Right atrium auricular region (tissue), 2 donors: ENCODE measurements around the gene ADGRD1. TPM values are rescaled to one million over a fixed set of nuclear protein-coding genes. Genes with fewer than 3 reads are reported as not detected.

ENCODE experiments used
- DNase-seq: peaks from one replicate; pipeline ENCODE4 v3.0.0-alpha.2; 2019; ENCODE audit warnings: low spot score
- H3K27ac ChIP-seq, 2 donors: fragments of 200-600 bp; sonication (generic); 1 replicate in 1 of 2; 2 replicates in 1 of 2; pipeline ENCODE4 v1.5.1; 2016 to 2019
- H3K27me3 ChIP-seq, 2 donors: fragments of 200-600 bp; sonication (generic); one replicate each; pipeline versions ENCODE4 v1.5.1 to v1.6.0; 2017 to 2019
- H3K36me3 ChIP-seq: fragments of 200-600 bp; sonication (generic); one replicate; pipeline ENCODE4 v1.5.1; 2016
- H3K4me1 ChIP-seq, 2 donors: fragments of 200-600 bp; sonication (generic); one replicate each; pipeline versions ENCODE4 v1.5.1 to v1.6.0; 2017 to 2019
- H3K4me3 ChIP-seq, 2 donors: fragments of 200-600 bp; sonication (generic); 1 replicate in 1 of 2; 2 replicates in 1 of 2; pipeline ENCODE4 v1.5.1; 2017 to 2019; ENCODE audit warnings: mild to moderate bottlenecking in 1 of 2, moderate library complexity in 1 of 2
- H3K9me3 ChIP-seq, 2 donors: fragments of 200-600 bp; sonication (generic); one replicate each; pipeline ENCODE4 v1.5.1; 2019
- CTCF ChIP-seq, 2 donors: fragments of 200-600 bp; sonication (generic); IDR thresholded peaks; one replicate each; pipeline ENCODE4 v1.5.1; 2019; ENCODE audit warnings: antibody characterized with exemption in 2 of 2
- total RNA-seq, 2 donors: library from RNA; depleted of rRNA; stranded (reverse); fragments of >200 nt; gene quantifications; one replicate each; pipeline ENCODE4 v1.1.0, GENCODE V29; 2016

The ADGRD1 gene
- total RNA-seq, 2 donors from 2014 or later = 120 to 168 TPM

- Histone ChIP-seq H3K27me3 (no peaks in the 10 kb centered on the region), H3K4me1 (peaks cover 0 to 34% of the 10 kb centered on the region in 2 donors), H3K36me3 (peaks cover 46% of the 10 kb centered on the region), H3K9me3 (no peaks in the 10 kb centered on the region), H3K4me3 (no peak overlapping the region), H3K27ac (peak overlapping the region in 1 of 2 donors; percentile 62)
- TF ChIP-seq CTCF (IDR thresholded peaks at IDR 0.05) = no peak
- DNase-seq = peak; percentile 44
Observed at GRCh38 chr12:130966443-130967030, 12.8 kb downstream of the ADGRD1 start.

- TF ChIP-seq CTCF (IDR thresholded peaks at IDR 0.05) = no peak
- Histone ChIP-seq H3K4me3 (no peak overlapping the region), H3K36me3 (peaks cover 57% of the 10 kb centered on the region), H3K9me3 (no peaks in the 10 kb centered on the region), H3K27me3 (no peaks in the 10 kb centered on the region), H3K4me1 (peaks cover 0 to 35% of the 10 kb centered on the region in 2 donors), H3K27ac (peak overlapping the region; percentile 62 to 63)
- peak; percentile 57 for DNase-seq
Observed at GRCh38 chr12:130967636-130968035, 13.9 kb downstream of the ADGRD1 start.

GRCh38 chr12:130968611-130969010 lies 14.9 kb downstream of the ADGRD1 start:
- Histone ChIP-seq H3K4me3 (no peak overlapping the region), H3K9me3 (no peaks in the 10 kb centered on the region), H3K4me1 (peaks cover 0 to 36% of the 10 kb centered on the region in 2 donors), H3K27me3 (no peaks in the 10 kb centered on the region), H3K27ac (peak overlapping the region; percentile 62 to 63), H3K36me3 (peaks cover 67% of the 10 kb centered on the region)
- DNase-seq = peak; percentile 59
- no peak for TF ChIP-seq CTCF (IDR thresholded peaks at IDR 0.05)

- Histone ChIP-seq H3K27ac (peak overlapping the region; percentile 62 to 63), H3K27me3 (no peaks in the 10 kb centered on the region), H3K9me3 (no peaks in the 10 kb centered on the region), H3K4me1 (peaks cover 0 to 36% of the 10 kb centered on the region in 2 donors), H3K4me3 (no peak overlapping the region), H3K36me3 (peaks cover 73% of the 10 kb centered on the region)
- DNase-seq = no peak
- TF ChIP-seq CTCF (IDR thresholded peaks at IDR 0.05) = no peak
Observed at GRCh38 chr12:130969223-130969622, 15.5 kb downstream of the ADGRD1 start.

GRCh38 chr12:130970165-130970907 lies 16.6 kb downstream of the ADGRD1 start:
- no peaks in the 10 kb centered on the region for H3K9me3 ChIP-seq
- peaks cover 84% of the 10 kb centered on the region for H3K36me3 ChIP-seq
- no peaks in the 10 kb centered on the region for H3K27me3 ChIP-seq
- H3K27ac ChIP-seq = peak overlapping the region in 1 of 2 donors; percentile 18
- H3K4me1 ChIP-seq = peaks cover 0 to 36% of the 10 kb centered on the region in 2 donors
- no peak for TF ChIP-seq CTCF (IDR thresholded peaks at IDR 0.05)
- H3K4me3 ChIP-seq = no peak overlapping the region
- DNase-seq = peak; percentile 49
